K562 (cell line): ENCODE data around the gene BSN. TPM values are rescaled to one million over a fixed set of nuclear protein-coding genes. Genes with fewer than 3 reads are reported as not detected.
A peak's percentile ranks its signal among the peaks of the same experiment; 100 is the strongest.
"Not testable (repeated sequence)": the region's sequence is repeated elsewhere in the genome, so short reads cannot be mapped to it uniquely, and the experiment has no call there.

ENCODE experiments used
- ATAC-seq: fragments of 200-7000 bp; cut with Tn5 transposase; 3 replicates; pipeline ENCODE4 v1.9.1; 2020; ENCODE audit warnings: moderate library complexity
- BruUV-seq: library from RNA; stranded (reverse); fragments of 400-500 nt; replicated peaks from 2 replicates; lab custom pipeline; 2021; lab: Mats Ljungman, UMichigan
- CTCF ChIA-PET: fragments of 300-600 bp; formaldehyde crosslinking; extraction: SDS; loops from one replicate; lab custom pipeline; 2021; ENCODE audit warnings: low intra/inter-chr PET ratio; lab: Yijun Ruan, JAX
- POLR2A ChIA-PET: fragments of 300-600, 350-650 bp; sonication (Branson Sonifier 250); formaldehyde crosslinking; extraction: SDS; loops from one replicate; lab custom pipeline; 2021; ENCODE audit warnings: antibody characterized with exemption, inconsistent platforms; lab: Yijun Ruan, JAX
- DNase-seq, 4 experiments: peaks; one replicate each; pipeline versions ENCODE4 v3.0.0 to v3.0.0-alpha.2; 2011 to 2018; ENCODE audit warnings: low spot score in 3 of 4, mixed read lengths in 3 of 4; ENCODE audit errors: extremely low read depth in 1 of 4
- FAIRE-seq: peaks from 2 replicates; lab custom pipeline; 2011; peaks lifted over from hg19 to GRCh38; lab: Jason Lieb, UNC
- H2AFZ ChIP-seq: 2 replicates; pipeline ENCODE4 v1.6.0; 2011; ENCODE audit warnings: low read depth, low read length, control low read depth, inconsistent platforms
- H3K27ac ChIP-seq: fragments of 200-600 bp; 3 replicates; pipeline ENCODE4 v1.8.0; 2011; ENCODE audit warnings: low read depth, mild to moderate bottlenecking, control low read depth, inconsistent platforms, low read length, moderate library complexity, mixed read lengths; ENCODE audit errors: extremely low read depth
- H3K27me3 ChIP-seq, 2 experiments: fragments of 300-600 bp in 1 of 2; 2 replicates in 1 of 2; 3 replicates in 1 of 2; pipeline versions ENCODE4 v1.6.0 to v1.8.0; 2011; ENCODE audit warnings: inconsistent platforms in 2 of 2, low read length in 2 of 2, mild to moderate bottlenecking in 1 of 2, mixed read lengths in 1 of 2, moderate library complexity in 1 of 2; ENCODE audit not compliant: control insufficient read depth in 2 of 2, insufficient read depth in 2 of 2
- H3K36me3 ChIP-seq: fragments of 300-600 bp; 3 replicates; pipeline ENCODE4 v1.8.0; 2011; ENCODE audit warnings: mild to moderate bottlenecking, low read length, inconsistent platforms; ENCODE audit not compliant: control insufficient read depth, insufficient read depth
- H3K4me1 ChIP-seq, 2 experiments: fragments of 200-600 bp in 1 of 2; replicated peaks in 1 of 2; 2 replicates in 1 of 2; 3 replicates in 1 of 2; pipeline versions ENCODE4 v1.5.1 to v1.8.0; 2011; ENCODE audit warnings: inconsistent platforms in 2 of 2, low read length in 2 of 2, mild to moderate bottlenecking in 1 of 2, mixed read lengths in 1 of 2, moderate library complexity in 1 of 2; ENCODE audit not compliant: control insufficient read depth in 2 of 2, insufficient read depth in 2 of 2
- H3K4me2 ChIP-seq: 2 replicates; pipeline ENCODE4 v1.6.1; 2011; ENCODE audit warnings: low read length, control low read depth, inconsistent platforms, mixed read lengths; ENCODE audit not compliant: insufficient read depth
- H3K4me3 ChIP-seq: fragments of 200-600 bp; sonication (generic), shearing (Covaris generic); 2 replicates; pipeline ENCODE4 v1.5.1; 2016; ENCODE audit warnings: control low read depth, inconsistent platforms
- H3K79me2 ChIP-seq: fragments of 200-600 bp; 3 replicates; pipeline ENCODE4 v1.8.0; 2011; ENCODE audit warnings: low read length, inconsistent platforms; ENCODE audit not compliant: control insufficient read depth, insufficient read depth
- H3K9ac ChIP-seq, 2 experiments: 2 replicates each; pipeline versions ENCODE4 v1.6.0 to v1.6.1; 2011; ENCODE audit warnings: low read depth in 2 of 2, low read length in 2 of 2, control low read depth in 1 of 2, inconsistent platforms in 1 of 2, mild to moderate bottlenecking in 1 of 2, mixed read lengths in 1 of 2; ENCODE audit not compliant: insufficient read depth in 1 of 2
- H3K9me1 ChIP-seq: one replicate; pipeline ENCODE4 v1.6.0; 2011; ENCODE audit warnings: inconsistent platforms, mild to moderate bottlenecking, low read length, moderate library complexity; ENCODE audit not compliant: control insufficient read depth, insufficient read depth
- H3K9me3 ChIP-seq: replicated peaks from 2 replicates; pipeline ENCODE4 v1.5.1; 2011; ENCODE audit warnings: low read depth, low read length, inconsistent platforms; ENCODE audit not compliant: control insufficient read depth, insufficient read depth
- H4K20me1 ChIP-seq: replicated peaks from 2 replicates; pipeline ENCODE4 v1.6.1; 2011; ENCODE audit warnings: low read length, inconsistent platforms, mixed read lengths; ENCODE audit not compliant: control insufficient read depth, insufficient read depth
- POLR2G ChIP-seq: fragments of 200-400 bp; formaldehyde crosslinking; IDR thresholded peaks from 2 replicates; pipeline ENCODE4 v1.6.1; 2017; ENCODE audit warnings: low read depth, mild to moderate bottlenecking, antibody characterized with exemption, low read length, moderate library complexity
- RBFOX2 ChIP-seq: fragments of 200-400 bp; formaldehyde crosslinking; IDR thresholded peaks from 2 replicates; pipeline ENCODE4 v1.6.1; 2017; ENCODE audit warnings: low read depth, mild to moderate bottlenecking, low read length, moderate library complexity
- WGBS: fragments of 100-300 bp; shearing (Covaris generic); methylation state at CpG from one replicate; pipeline ENCODE4 v1.1.6; 2016; ENCODE audit warnings: low coverage, mixed read lengths; ENCODE audit not compliant: insufficient coverage; ENCODE audit errors: missing lambda C conversion rate; 5-methylcytosine and 5-hydroxymethylcytosine counted together
- in situ Hi-C: fragments of 300-500 bp; cut with MboI; formaldehyde crosslinking; loops from 4 replicates; pipeline ENCODE4 v1.15.0; 2018; ENCODE audit warnings: inconsistent platforms, mixed read lengths
- intact Hi-C: fragments of 100-400 bp; cut with micrococcal nuclease; formaldehyde crosslinking; loops from 2 replicates; pipeline ENCODE4 v1.14.2; 2022
- polyA plus RNA-seq, 8 experiments: library from polyadenylated mRNA; depleted of rRNA in 4 of 8; stranded (reverse) in 5 of 8; unstranded in 3 of 8; fragments of >200 nt; fragmentation: Nextera tagmentation in 2 of 8; fragmentation: Illumina TruSeq in 1 of 8; extraction: Ambion mirVana in 2 of 8; extraction: Trizol in 1 of 8; gene quantifications; 2 replicates each; pipeline versions ENCODE4 v1.2.1 to v1.2.3, GENCODE V29; 2011 to 2014; ENCODE audit warnings: inconsistent platforms in 1 of 8, missing spikeins in 1 of 8
- total RNA-seq, 7 experiments: library from RNA; depleted of rRNA in 6 of 7; stranded (reverse); fragments of >200 nt in 6 of 7; fragmentation: Illumina TruSeq in 2 of 7; extraction: Trizol in 2 of 7; gene quantifications; 2 replicates each; pipeline versions ENCODE4 v1.2.1 to v1.2.3, GENCODE V29; 2011 to 2021; ENCODE audit warnings: low replicate concordance in 1 of 7

Gene BSN
- total and polyA plus RNA-seq, 9 of the 15 experiments (the other 6 are each of a cell fraction or from before 2014, with no cell fraction given), result 0.03 to 1.5 (median 0.29) TPM

GRCh38 chr3:49690856-49691255 is 136.6 kb downstream of the BSN start:
- POLR2A ChIA-PET, result interaction anchor here (0.8 kb wide), 1 partner anchor 151 kb away, joined by 4 read pairs; no protein-coding TSS in a partner anchor
- in situ Hi-C loops, DNase-seq: not testable (repeated sequence)
- 100% methylated on average over 1 of the region's 3 CpGs for WGBS
- peak overlapping the region; percentile 81; the same call in 1 of the 2 replicates for H3K4me2 ChIP-seq
- TF ChIP-seq RBFOX2 (0 out of 2 replicates have a peak, but pooled peaks have one; percentile 20), POLR2G (0 out of 2 replicates have a peak, but pooled peaks have one; percentile 44)
- TF ChIP-seq, all 486 proteins: peak for 2; not testable (repeated sequence) for 484
- CTCF ChIA-PET, H3K36me3 ChIP-seq, H3K9me3 ChIP-seq, FAIRE-seq, H3K4me3 ChIP-seq, H2AFZ ChIP-seq, H3K9me1 ChIP-seq, BruUV-seq, H3K27me3 ChIP-seq, intact Hi-C loops, ATAC-seq, H3K27ac ChIP-seq, H4K20me1 ChIP-seq: not testable (repeated sequence)
- H3K79me2 ChIP-seq, result peaks cover 26% of the 10 kb centered on the region
- peaks cover 6 to 33% of the 10 kb centered on the region in 2 experiments; a peak in 4 of 5 replicates for H3K4me1 ChIP-seq
- H3K9ac ChIP-seq, result peak overlapping the region in 1 of 2 experiments; percentile 68; a peak in 1 of 4 replicates

GRCh38 chr3:49691481-49691880 is 137.2 kb downstream of the BSN start:
- not testable (repeated sequence) for H3K4me3 ChIP-seq, BruUV-seq
- POLR2A ChIA-PET, result interaction anchor here (0.8 kb wide), 1 partner anchor 151 kb away, joined by 4 read pairs; no protein-coding TSS in a partner anchor

GRCh38 chr3:49694409-49695070 is 140.3 kb downstream of the BSN start:
- not testable (repeated sequence) for H4K20me1 ChIP-seq, H3K9ac ChIP-seq
- peak; percentile 55 for FAIRE-seq

More at GRCh38 chr3:49691481-49691880, 137.2 kb downstream of the BSN start:
- H2AFZ ChIP-seq, intact Hi-C loops, ATAC-seq, H3K4me2 ChIP-seq, FAIRE-seq, H3K9me1 ChIP-seq, H3K27ac ChIP-seq, H3K36me3 ChIP-seq, H3K9me3 ChIP-seq, DNase-seq, H3K27me3 ChIP-seq, H4K20me1 ChIP-seq, in situ Hi-C loops, CTCF ChIA-PET: not testable (repeated sequence)
- Histone ChIP-seq H3K79me2 (peaks cover 26% of the 10 kb centered on the region), H3K4me1 (peaks cover 6 to 29% of the 10 kb centered on the region in 2 experiments; a peak in 4 of 5 replicates), H3K9ac (peak overlapping the region in 1 of 2 experiments; percentile 70; a peak in 2 of 4 replicates)
- WGBS, result 98% methylated on average over 3 of the region's 3 CpGs

More at GRCh38 chr3:49694409-49695070, 140.3 kb downstream of the BSN start:
- H2AFZ ChIP-seq, BruUV-seq, H3K9me1 ChIP-seq, H3K27ac ChIP-seq, in situ Hi-C loops, CTCF ChIA-PET, ATAC-seq, H3K9me3 ChIP-seq, intact Hi-C loops, H3K4me3 ChIP-seq, H3K4me2 ChIP-seq, H3K27me3 ChIP-seq: not testable (repeated sequence)
- DNase-seq, result peak in 1 of 4 experiments; percentile 40
- Histone ChIP-seq H3K4me1 (peaks cover 0 to 13% of the 10 kb centered on the region in 2 experiments; a peak in 4 of 5 replicates), H3K36me3 (peaks cover 21% of the 10 kb centered on the region; the same call in 2 of the 3 replicates), H3K79me2 (peaks cover 25% of the 10 kb centered on the region)
- 54% methylated on average over 6 of the region's 6 CpGs for WGBS
- POLR2A ChIA-PET, result interaction anchor here (0.6 kb wide), 1 partner anchor 667 kb away, joined by 3 read pairs; no protein-coding TSS in a partner anchor
